Endometrium (tissue), 2 donors: Measurements from ENCODE around the gene SZRD1.

Experiments
- FAIRE-seq: peaks from 2 replicates; lab custom pipeline; 2012; peaks lifted over from hg19 to GRCh38; lab: Jason Lieb, UNC
- donor health status: control.
- donor health status: control.

The SZRD1 gene

DNA sequence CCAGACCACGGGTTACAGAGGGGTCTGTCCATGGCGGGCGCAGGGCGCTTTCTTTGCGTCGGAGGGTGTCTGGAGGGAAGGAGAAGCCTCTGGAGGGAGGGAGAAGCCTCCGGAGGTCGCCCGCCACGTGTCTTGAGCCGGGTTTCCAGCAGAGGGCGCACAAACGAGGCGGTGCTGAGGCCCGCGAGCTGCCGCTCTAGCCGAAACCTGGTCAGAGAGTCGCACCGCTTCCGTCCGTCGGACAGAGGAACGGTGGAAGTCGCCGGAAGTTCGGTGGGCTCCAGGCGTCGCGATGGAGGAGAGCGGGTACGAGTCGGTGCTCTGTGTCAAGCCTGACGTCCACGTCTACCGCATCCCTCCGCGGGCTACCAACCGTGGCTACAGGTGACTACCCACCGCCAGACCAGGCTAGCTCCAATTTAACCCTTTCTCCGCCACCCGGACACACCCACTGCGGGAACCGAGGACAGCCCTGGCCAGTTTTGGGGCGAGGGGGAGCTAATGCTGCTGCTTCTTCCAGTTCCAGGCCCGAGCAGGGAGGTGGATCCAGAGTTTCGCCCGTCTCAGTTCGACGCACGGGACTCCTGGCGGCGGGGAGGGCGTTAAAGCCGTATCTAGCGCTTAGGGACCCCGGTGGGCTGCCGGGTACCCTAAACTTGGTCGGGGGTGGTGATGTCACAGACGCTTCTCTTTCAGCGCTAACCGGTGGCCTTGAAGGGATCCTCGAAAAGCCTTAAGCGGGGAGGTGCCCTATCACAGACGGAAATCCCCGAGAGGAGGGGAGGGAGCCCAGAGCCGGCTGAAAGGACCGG, 73.6 kb downstream of the SZRD1 start, which contains the start of gene NECAP2:
TSS of gene NECAP2 (plus strand) at position 255 of the 812 bp plus-strand sequence. CDS start at position 293, 38 bp downstream.
- FAIRE-seq: no peak

DNA sequence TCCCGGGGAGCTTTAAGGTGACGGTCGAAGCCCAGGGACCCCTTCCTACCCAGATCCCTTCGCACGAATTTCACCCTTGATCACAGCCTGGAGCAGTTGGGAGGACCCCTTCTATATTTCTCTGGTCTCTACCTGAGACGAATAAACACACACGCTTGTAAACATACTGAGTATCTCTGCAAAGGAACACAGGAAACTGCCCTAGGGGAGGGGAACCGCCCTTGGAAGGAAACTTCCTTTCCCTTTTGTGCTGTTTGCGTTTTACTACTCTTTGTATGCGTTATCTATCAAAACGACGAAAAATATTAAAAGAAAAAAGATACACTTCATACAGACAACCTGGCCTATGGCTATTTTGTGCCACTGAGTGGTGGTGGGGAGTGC, 74.2 kb downstream of the SZRD1 start:
- no peak for FAIRE-seq

DNA sequence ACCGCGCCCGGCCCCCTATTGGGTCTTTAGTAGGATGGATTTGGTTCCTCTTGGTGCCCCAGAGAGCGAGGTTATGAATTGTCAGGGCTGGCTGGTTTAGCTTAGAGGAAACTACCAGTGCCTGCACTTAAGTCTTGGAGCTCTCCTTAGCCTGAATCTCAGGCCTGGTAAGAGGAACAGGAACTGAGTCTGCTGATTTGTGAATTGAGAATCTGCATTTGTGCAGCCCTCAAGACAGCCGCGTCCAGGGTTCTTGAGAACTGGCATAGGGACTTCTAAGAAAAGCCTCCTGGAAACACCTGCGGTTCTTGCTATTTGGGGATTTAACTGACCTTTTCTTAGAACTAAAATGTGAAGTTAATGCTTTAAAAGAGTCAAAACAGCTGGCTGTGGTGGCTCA, 75.2 kb downstream of the SZRD1 start:
- no peak for FAIRE-seq

DNA sequence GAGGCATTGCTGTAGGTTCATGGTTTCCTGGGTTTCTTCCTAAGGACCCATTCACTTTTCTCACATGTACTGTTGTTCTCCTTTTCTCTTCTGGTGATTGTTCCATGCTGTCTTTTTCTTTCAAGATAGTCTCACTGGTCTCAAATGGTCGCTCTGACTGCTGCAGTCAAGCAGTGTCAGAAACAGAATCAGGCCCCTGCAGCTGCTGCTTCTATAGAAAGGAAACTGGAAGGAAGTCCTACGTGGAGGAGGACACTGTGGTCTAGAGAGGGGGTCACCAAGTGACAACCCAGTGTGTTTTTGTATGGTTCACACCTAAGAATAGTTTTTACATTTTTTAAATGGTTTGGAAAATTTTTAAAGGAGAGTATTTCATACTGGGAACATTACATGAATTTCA, 75.9 kb downstream of the SZRD1 start:
- no peak for FAIRE-seq

DNA sequence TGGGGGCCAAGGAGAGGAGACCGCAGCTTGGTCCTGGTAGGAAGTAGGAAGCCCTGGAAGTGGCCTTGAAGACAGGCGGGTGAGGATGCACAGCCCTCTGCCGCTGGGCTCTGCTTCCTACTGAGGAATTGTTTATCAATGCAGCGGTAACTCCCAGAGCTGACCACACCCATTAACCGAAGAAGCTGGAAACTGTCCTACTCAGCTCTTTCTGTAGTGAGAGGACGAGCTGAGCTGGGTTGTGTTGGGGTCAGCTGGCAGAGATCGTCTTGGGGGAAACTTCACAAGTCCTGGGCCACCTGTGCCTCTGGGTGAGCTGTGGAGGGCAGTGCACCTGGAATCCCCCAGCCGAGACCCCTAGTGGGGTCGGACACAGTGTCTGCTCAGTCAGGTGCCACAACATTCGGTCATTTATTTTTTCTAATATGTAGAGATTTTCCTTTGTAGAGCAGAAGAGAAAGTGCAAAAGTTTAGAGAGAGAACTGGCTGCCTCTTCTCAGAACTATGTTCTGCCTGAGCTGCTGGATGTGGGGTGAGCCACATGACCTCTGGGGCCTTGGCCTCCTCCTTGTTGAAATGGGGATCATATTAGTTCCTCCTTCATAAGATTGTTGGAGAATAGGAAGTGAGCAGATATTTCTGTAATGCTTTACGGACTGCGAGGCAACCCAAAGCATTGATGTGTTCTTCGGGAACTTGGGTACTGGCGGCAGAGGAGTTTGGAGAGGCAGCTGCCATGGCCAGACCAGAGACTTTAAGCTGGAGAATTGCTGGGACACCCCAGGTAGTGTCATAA, 77.1 kb downstream of the SZRD1 start:
- FAIRE-seq: no peak

DNA sequence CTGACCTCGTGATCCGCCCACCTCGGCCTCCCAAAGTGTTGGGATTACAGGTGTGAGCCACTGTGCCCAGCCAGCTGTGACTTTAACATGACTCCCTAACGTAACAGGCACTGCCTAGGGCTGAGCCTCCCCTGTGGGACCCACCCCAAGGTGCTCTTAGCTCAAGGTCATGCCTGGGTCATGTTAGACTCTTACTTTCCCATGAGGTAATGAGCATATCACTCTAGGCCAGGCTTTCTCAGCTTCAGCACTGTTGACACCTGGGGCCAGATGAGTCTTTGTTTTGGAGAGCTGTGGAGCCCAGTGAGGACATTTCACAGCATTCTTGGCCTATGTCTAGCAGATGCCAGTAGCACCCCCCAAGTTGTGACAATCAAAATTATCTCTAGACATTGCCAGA, 78.0 kb downstream of the SZRD1 start:
- no peak for FAIRE-seq

DNA sequence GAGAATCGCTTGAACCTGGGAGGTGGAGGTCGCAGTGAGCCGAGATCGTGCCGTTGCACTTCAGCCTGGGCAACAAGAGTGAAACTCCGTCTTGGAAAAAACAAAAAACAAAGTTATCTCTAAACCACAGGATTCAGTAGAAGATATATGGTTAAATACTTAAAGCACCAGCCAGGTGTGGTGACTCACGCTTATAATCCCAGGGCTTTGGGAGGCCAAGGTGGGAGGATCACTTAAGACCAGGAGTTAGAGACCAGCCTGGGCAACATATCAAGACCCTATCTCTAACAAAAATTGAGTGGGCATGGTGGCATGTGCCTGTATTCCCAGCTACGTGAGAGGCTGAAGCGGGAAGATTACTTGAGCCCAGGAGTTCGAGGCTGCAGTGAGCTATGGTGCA, 79.1 kb downstream of the SZRD1 start:
- FAIRE-seq: no peak

DNA sequence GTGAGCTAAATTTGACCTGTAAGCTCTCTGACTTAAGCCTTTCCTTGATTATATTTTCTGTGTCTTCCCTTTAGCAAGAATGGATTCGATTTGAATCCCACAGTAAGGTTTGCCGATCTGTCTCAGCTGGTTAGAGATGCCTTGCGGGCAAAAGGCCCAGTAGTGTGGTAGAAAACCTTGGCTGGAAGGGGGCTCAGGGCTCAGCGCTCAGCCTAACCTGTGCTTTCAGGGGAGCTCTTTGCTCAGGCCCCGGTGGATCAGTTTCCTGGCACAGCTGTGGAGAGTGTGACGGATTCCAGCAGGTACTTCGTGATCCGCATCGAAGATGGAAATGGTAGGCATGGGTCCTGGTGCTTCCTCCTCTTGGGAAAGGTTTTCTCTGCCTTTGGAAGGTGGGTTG, 80.6 kb downstream of the SZRD1 start:
- no peak for FAIRE-seq
